Coronary artery (tissue), 2 donors: ENCODE results near the gene FRMD8.
"Not testable (repeated sequence)": the region's sequence is repeated elsewhere in the genome, so short reads cannot be mapped to it uniquely, and the experiment has no call there.

Source experiments
- DNase-seq: peaks from one replicate; pipeline ENCODE4 v3.0.0-alpha.2; 2017; ENCODE audit warnings: low spot score
- H3K27ac ChIP-seq, 2 donors: fragments of 200-600 bp; sonication (generic); one replicate each; pipeline ENCODE4 v1.5.1; 2016 to 2019
- H3K4me3 ChIP-seq: fragments of 200-600 bp; sonication (generic); 2 replicates; pipeline ENCODE4 v1.5.1; 2016; ENCODE audit warnings: mild to moderate bottlenecking, moderate library complexity
- CTCF ChIP-seq: fragments of 200-600 bp; sonication (generic); IDR thresholded peaks from one replicate; pipeline ENCODE4 v1.5.1; 2019; ENCODE audit warnings: antibody characterized with exemption

Gene FRMD8

GRCh38 chr11:65412271-65413076, 26.0 kb downstream of the FRMD8 start:
- Histone ChIP-seq H3K4me3 (no peak overlapping the region), H3K27ac (no peak overlapping the region)
- DNase-seq, result no peak
- no peak for TF ChIP-seq CTCF

GRCh38 chr11:65413077-65413664, 26.7 kb downstream of the FRMD8 start:
- peak overlapping the region in 1 of 2 donors; percentile 1 for H3K27ac ChIP-seq
- not testable (repeated sequence) for H3K4me3 ChIP-seq
- peak; percentile 62 for DNase-seq

- Histone ChIP-seq H3K4me3 (no peak overlapping the region), H3K27ac (peak overlapping the region in 1 of 2 donors; percentile 6)
- peak; percentile 71 for DNase-seq
- TF ChIP-seq CTCF, result no peak
Measured at GRCh38 chr11:65414776-65415498, 28.5 kb downstream of the FRMD8 start.

- peak overlapping the region in 1 of 2 donors; percentile 100 for H3K27ac ChIP-seq
- TF ChIP-seq CTCF, result no peak
- peak overlapping the region; percentile 90 for H3K4me3 ChIP-seq
- peak; percentile 73 for DNase-seq
Measured at GRCh38 chr11:65415499-65416340, 29.3 kb downstream of the FRMD8 start.

- DNase-seq, result peak; percentile 93
- H3K4me3 ChIP-seq, result peak overlapping the region; percentile 90
- peak; percentile 93 for TF ChIP-seq CTCF
- peak overlapping the region; percentile 99 to 100 for H3K27ac ChIP-seq
Measured at GRCh38 chr11:65416341-65416824, 29.9 kb downstream of the FRMD8 start.

- H3K27ac ChIP-seq, result peak overlapping the region; percentile 99 to 100
- peak overlapping the region; percentile 90 for H3K4me3 ChIP-seq
- TF ChIP-seq CTCF, result no peak
- peak; percentile 86 for DNase-seq
Measured at GRCh38 chr11:65416841-65417701, 30.6 kb downstream of the FRMD8 start.
